GM23248 (cell line): Measurements from ENCODE around the gene EIF3CL. TPM values are rescaled to one million over a fixed set of nuclear protein-coding genes. Genes with fewer than 3 reads are reported as not detected.
"Not testable (repeated sequence)": the region's sequence is repeated elsewhere in the genome, so short reads cannot be mapped to it uniquely, and the experiment has no call there.

Source experiments
- DNase-seq: peaks from one replicate; pipeline ENCODE4 v3.0.0-alpha.2; 2015
- H2AFZ ChIP-seq: fragments of 200-600 bp; sonication (generic); 2 replicates; pipeline ENCODE4 v1.6.1; 2016; ENCODE audit warnings: antibody characterized with exemption
- H3F3A ChIP-seq: fragments of 200-600 bp; sonication (generic); 2 replicates; pipeline ENCODE4 v1.6.1; 2016; ENCODE audit warnings: mild to moderate bottlenecking, antibody characterized with exemption, mixed run types; ENCODE audit not compliant: insufficient read depth
- H3K27ac ChIP-seq: fragments of 200-600 bp; sonication (generic); 2 replicates; pipeline ENCODE4 v1.5.1; 2016; ENCODE audit warnings: mild to moderate bottlenecking
- H3K27me3 ChIP-seq: fragments of 200-600 bp; sonication (generic); replicated peaks from 2 replicates; pipeline ENCODE4 v1.6.1; 2016; ENCODE audit warnings: mild to moderate bottlenecking; ENCODE audit not compliant: insufficient read depth
- H3K36me3 ChIP-seq: fragments of 200-600 bp; sonication (generic); 2 replicates; pipeline ENCODE4 v1.6.1; 2016; ENCODE audit warnings: low read depth, mild to moderate bottlenecking
- H3K4me1 ChIP-seq: fragments of 200-600 bp; sonication (generic); 2 replicates; pipeline ENCODE4 v1.6.1; 2016; ENCODE audit warnings: mild to moderate bottlenecking; ENCODE audit not compliant: insufficient read depth
- H3K4me2 ChIP-seq: fragments of 200-600 bp; sonication (generic); one replicate; pipeline ENCODE4 v1.6.1; 2016; ENCODE audit warnings: mild to moderate bottlenecking; ENCODE audit not compliant: unreplicated experiment
- H3K4me3 ChIP-seq: fragments of 200-600 bp; sonication (generic); 2 replicates; pipeline ENCODE4 v1.5.1; 2016; ENCODE audit warnings: mild to moderate bottlenecking
- H3K79me2 ChIP-seq: fragments of 200-600 bp; sonication (generic); 2 replicates; pipeline ENCODE4 v1.6.1; 2016; ENCODE audit warnings: mild to moderate bottlenecking; ENCODE audit not compliant: insufficient read depth
- H3K9ac ChIP-seq: fragments of 200-600 bp; sonication (generic); 2 replicates; pipeline ENCODE4 v1.6.1; 2016; ENCODE audit warnings: mild to moderate bottlenecking
- H3K9me2 ChIP-seq: fragments of 200-600 bp; sonication (generic); 2 replicates; pipeline ENCODE4 v1.6.1; 2016; ENCODE audit warnings: mixed run types, mild to moderate bottlenecking, moderate library complexity; ENCODE audit not compliant: insufficient read depth
- H3K9me3 ChIP-seq: fragments of 200-600 bp; sonication (generic); one replicate; pipeline ENCODE4 v1.6.1; 2017; ENCODE audit warnings: low read depth
- H4K20me1 ChIP-seq: fragments of 200-600 bp; sonication (generic); 2 replicates; pipeline ENCODE4 v1.6.0; 2016; ENCODE audit not compliant: insufficient read depth
- WGBS, 2 experiments: methylation state at CpG; one replicate each; pipeline ENCODE4 v1.1.6; 2015 to 2017; ENCODE audit warnings: low lambda C conversion rate in 2 of 2, low coverage in 1 of 2; ENCODE audit errors: missing lambda C conversion rate in 2 of 2; 5-methylcytosine and 5-hydroxymethylcytosine counted together
- in situ Hi-C: fragments of 300-500 bp; cut with MboI; formaldehyde crosslinking; loops from 2 replicates; pipeline ENCODE4 v1.15.0; 2020
- polyA plus RNA-seq: library from polyadenylated mRNA; unstranded; fragments of >200 nt; fragmentation: Nextera tagmentation; extraction: Ambion mirVana; gene quantifications from 2 replicates; pipeline ENCODE4 v1.2.1, GENCODE V29; 2016
- total RNA-seq: library from RNA; depleted of rRNA; stranded (reverse); fragments of >200 nt; shearing (Covaris generic); gene quantifications from 2 replicates; pipeline ENCODE4 v1.2.3, GENCODE V29; 2014

The EIF3CL gene
- total and polyA plus RNA-seq, 2 experiments from 2014 or later, result 1.5 to 85.1 TPM

- H3K9me2 ChIP-seq, H3K36me3 ChIP-seq, H3K9ac ChIP-seq, H3K4me3 ChIP-seq, in situ Hi-C loops, DNase-seq, H3F3A ChIP-seq, H4K20me1 ChIP-seq, H2AFZ ChIP-seq, H3K4me1 ChIP-seq, H3K9me3 ChIP-seq, H3K4me2 ChIP-seq, H3K27me3 ChIP-seq, H3K79me2 ChIP-seq, H3K27ac ChIP-seq: not testable (repeated sequence)
- 95% methylated on average over 28 of the region's 38 CpGs; no CpG with 5 or more reads in 1 of the 2 experiments for WGBS, 2 experiments
Observed at GRCh38 chr16:28377108-28377625, 26.5 kb downstream of the EIF3CL start.

- in situ Hi-C loops, H3K4me2 ChIP-seq: not testable (repeated sequence)
- 13 to 26% methylated on average over 4 to 6 of the region's 8 CpGs for WGBS, 2 experiments
Observed at GRCh38 chr16:28375115-28375514, 28.5 kb downstream of the EIF3CL start.

GRCh38 chr16:28374281-28374680 is 29.4 kb downstream of the EIF3CL start:
- H3F3A ChIP-seq, H3K4me3 ChIP-seq, H3K36me3 ChIP-seq, H4K20me1 ChIP-seq, H3K4me1 ChIP-seq, H3K79me2 ChIP-seq, DNase-seq, H3K4me2 ChIP-seq, H3K27ac ChIP-seq, H3K9me3 ChIP-seq, H3K9ac ChIP-seq, in situ Hi-C loops, H3K27me3 ChIP-seq, H3K9me2 ChIP-seq, H2AFZ ChIP-seq: not testable (repeated sequence)
- 0 to 7% methylated on average over 1 to 8 of the region's 25 CpGs for WGBS, 2 experiments

More at GRCh38 chr16:28375115-28375514, 28.5 kb downstream of the EIF3CL start:
- H3K9me3 ChIP-seq, H3K36me3 ChIP-seq, H3K4me1 ChIP-seq, H3K4me3 ChIP-seq, H3K9ac ChIP-seq, H2AFZ ChIP-seq, H3F3A ChIP-seq, DNase-seq, H4K20me1 ChIP-seq, H3K9me2 ChIP-seq, H3K27ac ChIP-seq, H3K27me3 ChIP-seq, H3K79me2 ChIP-seq: not testable (repeated sequence)

- H3K27ac ChIP-seq, H3K79me2 ChIP-seq, H3K4me1 ChIP-seq, H3K9me2 ChIP-seq, H3F3A ChIP-seq, H3K4me2 ChIP-seq, H4K20me1 ChIP-seq, H3K9me3 ChIP-seq, in situ Hi-C loops, H3K9ac ChIP-seq, DNase-seq, H3K36me3 ChIP-seq, H2AFZ ChIP-seq, H3K4me3 ChIP-seq, H3K27me3 ChIP-seq: not testable (repeated sequence)
- WGBS, 2 experiments, result 14 to 18% methylated on average over 11 to 24 of the region's 32 CpGs
Observed at GRCh38 chr16:28367926-28368325, 35.7 kb downstream of the EIF3CL start.

GRCh38 chr16:28364268-28365173 is 39.1 kb downstream of the EIF3CL start:
- H3K4me2 ChIP-seq, DNase-seq, H3K27me3 ChIP-seq, H3K36me3 ChIP-seq, H3K4me1 ChIP-seq, H3K9ac ChIP-seq, H4K20me1 ChIP-seq, H3K9me3 ChIP-seq, H2AFZ ChIP-seq, H3K27ac ChIP-seq, H3F3A ChIP-seq, H3K9me2 ChIP-seq, in situ Hi-C loops, H3K4me3 ChIP-seq, H3K79me2 ChIP-seq: not testable (repeated sequence)
- no CpG with 5 or more reads among the region's 75 CpGs for WGBS, 2 experiments

- DNase-seq, H3K4me1 ChIP-seq, H3K27ac ChIP-seq, H4K20me1 ChIP-seq, H3K9me3 ChIP-seq, H3K4me2 ChIP-seq, H3F3A ChIP-seq, H3K36me3 ChIP-seq, H3K9ac ChIP-seq, H3K79me2 ChIP-seq, H3K27me3 ChIP-seq, in situ Hi-C loops, H2AFZ ChIP-seq, H3K9me2 ChIP-seq, H3K4me3 ChIP-seq: not testable (repeated sequence)
- WGBS, 2 experiments, result no CpG with 5 or more reads among the region's 5 CpGs
Observed at GRCh38 chr16:28363408-28363807, 40.2 kb downstream of the EIF3CL start, which contains the start of gene NPIPB6. TSS of gene NPIPB6 (minus strand) at chr16:28363508. CDS start at chr16:28362822, 686 bp downstream.

- H3K9me2 ChIP-seq, in situ Hi-C loops, H4K20me1 ChIP-seq, H3K36me3 ChIP-seq, H3K4me1 ChIP-seq, H3K9ac ChIP-seq, DNase-seq, H3K9me3 ChIP-seq, H3K4me2 ChIP-seq, H3K27ac ChIP-seq, H3K4me3 ChIP-seq, H3K27me3 ChIP-seq, H3F3A ChIP-seq, H2AFZ ChIP-seq, H3K79me2 ChIP-seq: not testable (repeated sequence)
- WGBS, 2 experiments, result 81 to 94% methylated on average over 2 of the region's 5 CpGs
Observed at GRCh38 chr16:28362600-28362999, 41.0 kb downstream of the EIF3CL start.
